NCI-H748 (cell line): ENCODE measurements around the gene NFS1.
"Not testable (repeated sequence)": the region's sequence is repeated elsewhere in the genome, so short reads cannot be mapped to it uniquely, and the experiment has no call there.

Experiments
- DNase-seq: peaks from one replicate; lab custom pipeline; 2025; ENCODE audit not compliant: unreplicated experiment; lab: John Stamatoyannopoulos, UW

NFS1 gene

DNA sequence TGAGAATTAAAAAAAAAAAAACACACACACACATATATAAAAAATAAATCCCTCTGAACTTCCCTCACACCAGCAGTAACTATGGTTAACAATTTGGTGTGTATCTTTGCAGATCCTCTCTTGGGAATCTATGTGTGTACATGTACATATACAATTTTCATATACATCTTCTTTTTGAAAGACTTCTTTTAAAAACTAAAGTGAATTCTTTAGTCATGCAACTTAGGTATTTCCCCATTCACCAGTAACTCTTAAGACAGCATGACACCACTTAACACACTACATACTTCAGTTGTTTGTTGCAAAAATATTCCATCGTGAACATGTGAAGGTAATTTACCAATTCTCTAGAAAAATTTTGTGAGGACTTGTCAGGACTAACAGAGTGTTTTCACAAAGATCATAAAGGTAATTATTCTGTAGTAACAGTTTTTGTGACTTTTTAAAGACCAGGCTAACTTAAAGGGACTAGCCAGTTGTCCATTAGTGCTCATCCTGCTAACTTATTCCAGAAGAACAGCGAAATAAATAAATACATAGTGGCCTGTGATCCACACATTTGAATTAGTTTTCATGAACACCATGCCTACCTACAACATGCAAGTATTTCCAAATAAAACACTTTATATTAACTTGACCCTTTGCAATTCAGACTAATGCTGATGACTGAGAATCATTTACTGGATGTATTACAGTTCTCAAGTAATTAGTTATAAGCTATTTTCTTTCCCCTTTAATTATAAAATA, 30.9 kb upstream of the NFS1 start:
- DNase-seq, result no peak

DNA sequence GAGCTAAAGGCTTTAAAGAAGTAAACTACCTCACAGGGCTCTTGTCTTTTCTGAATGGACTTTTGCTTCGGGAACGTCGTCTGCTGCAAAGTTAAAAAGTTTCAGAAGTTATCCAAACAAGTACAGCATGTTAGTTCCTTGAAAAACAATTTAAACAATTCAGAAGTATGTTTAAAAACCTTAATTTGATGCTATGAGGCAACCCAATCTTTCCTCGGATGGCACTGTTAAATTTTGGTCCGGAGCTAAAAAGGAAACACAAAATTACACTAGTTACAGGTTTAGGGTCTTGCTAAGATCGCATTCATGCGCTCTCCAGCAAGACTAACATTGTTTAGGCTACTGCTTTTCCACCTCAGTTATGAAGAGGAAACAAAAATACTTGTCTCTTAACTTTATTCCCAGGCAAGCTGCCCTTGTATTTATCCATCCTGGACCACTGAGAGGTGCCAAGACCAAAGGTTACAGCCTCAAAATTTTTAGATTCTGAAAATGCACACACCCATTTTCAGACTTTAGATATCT, 30.2 kb upstream of the NFS1 start:
- DNase-seq, result no peak

DNA sequence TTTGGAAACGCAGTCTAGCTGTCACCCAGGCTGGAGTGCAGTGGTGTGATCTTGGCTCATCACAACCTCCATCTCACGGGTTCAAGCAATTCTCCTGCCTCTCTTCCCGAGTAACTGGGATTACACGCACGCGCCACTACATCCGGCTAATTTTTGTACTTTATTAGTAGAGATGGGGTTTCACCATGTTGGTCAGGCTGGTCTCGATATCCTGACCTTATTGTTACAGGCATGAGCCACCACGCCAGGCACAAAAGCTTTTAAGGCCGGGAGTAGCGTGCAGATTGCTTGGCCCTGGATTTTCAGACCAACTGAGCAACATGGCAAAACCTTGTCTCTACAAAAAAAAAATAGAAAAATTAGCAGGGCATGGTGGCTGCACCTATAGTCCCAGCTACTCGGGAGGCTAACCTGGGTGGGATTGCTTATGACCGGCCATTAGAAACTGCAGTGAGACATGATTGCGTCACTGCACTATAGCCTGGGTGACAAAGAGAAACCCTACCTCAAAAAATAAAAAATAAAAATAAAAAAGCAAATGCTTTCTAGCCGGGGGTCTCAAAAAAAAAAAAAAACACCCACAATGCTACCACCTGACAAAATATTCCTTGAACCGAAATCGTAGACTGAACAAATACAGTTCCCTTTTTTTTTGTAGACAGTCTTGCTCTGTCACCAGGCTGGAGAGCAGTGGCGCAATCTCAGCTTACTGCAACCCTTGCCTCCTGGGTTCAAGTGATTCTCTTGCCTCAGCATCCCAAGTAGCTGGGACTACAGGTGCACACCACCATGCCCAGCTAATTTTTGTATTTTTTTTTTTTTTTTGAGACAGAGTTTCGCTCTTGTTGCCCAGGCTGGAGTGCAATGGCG, 27.9 kb upstream of the NFS1 start:
- DNase-seq, result no peak

DNA sequence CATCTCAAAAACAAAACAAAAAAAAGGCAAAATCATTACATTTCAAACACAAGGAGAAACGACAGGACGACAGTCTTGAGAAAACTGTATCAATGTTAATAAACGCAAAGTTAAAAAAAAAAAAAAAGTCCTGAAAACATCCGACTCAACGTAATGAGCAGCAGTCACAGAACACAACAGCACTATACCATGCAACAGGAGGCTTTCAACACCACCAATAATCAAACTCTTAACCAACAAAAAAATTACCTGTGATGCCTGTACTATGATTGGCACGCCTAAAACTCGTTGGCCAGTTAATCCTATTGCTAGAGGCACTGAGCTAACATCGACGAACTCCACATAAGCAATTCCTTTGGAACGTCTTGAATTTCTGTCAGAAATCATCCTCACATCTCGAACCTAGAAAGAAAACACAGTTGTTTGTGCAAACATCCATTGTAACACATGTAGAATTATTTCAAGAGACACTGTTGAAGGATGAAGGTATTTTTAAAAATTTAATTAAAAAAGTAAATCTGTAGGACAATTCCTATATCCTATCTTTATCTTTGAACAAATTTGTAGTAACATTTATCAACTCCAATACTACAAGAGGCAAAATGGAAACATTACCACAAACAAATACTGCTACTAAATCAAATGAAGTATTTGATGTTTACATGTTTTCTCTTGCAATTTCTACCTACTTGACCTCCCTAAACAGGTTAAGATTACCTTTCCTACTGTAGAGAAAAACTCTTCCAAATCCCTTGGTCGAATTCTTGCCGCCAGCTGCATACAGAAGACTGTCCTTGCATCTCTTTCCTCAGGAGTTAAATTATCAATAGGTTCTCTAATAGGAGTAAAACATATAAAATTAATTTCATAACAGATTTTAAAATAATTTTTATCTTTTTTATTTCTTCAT, 25.4 kb upstream of the NFS1 start:
- DNase-seq, result no peak

DNA sequence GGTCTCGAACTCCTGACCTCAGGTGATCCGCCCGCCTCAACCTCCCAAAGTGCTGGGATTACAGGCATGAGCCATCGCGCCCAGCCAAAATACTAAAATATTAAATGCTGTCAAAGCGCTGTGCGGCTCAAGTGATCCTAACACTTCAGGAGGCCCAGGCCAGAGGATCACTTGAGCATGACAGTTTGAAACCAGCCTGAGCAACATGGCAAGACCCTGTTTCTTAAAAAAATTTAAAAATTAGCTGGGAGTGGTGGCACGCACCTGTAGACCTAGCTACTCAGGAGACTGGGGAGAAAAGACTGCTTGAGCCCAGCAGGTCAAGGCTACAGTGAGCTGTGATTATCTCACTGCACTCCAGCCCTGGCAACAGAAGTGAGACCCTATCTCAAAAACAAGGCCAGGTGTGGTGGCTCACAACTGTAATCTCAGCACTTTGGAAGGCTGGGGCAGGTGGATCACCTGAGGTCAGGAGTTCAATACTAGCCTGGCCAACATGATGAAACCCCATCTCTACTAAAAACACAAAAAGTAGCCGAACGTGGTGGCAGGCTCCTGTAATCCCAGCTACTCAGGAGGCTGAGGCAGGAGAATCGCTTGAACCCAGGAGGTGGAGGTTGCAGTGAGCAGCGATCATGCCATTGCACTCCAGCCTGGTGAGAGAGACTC, 24.6 kb upstream of the NFS1 start:
- DNase-seq, result not testable (repeated sequence)

DNA sequence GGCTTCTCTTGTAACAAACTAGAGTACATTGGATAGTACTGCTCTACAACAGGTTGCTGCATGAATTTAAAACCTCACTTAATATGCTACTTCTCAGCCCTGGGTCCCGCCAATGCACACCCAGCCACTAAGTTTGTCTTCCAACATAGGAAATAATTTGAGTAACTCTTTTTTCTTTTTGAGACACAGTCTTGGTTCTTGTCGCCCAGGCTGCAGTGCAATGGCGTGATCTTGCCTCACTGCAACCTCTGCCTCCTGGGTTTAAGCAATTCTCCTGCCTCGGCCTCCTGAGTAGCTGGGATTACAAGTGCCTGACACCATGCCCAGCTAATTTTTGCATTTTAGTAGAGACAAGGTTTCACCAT, 24.1 kb upstream of the NFS1 start:
- DNase-seq, result not testable (repeated sequence)

DNA sequence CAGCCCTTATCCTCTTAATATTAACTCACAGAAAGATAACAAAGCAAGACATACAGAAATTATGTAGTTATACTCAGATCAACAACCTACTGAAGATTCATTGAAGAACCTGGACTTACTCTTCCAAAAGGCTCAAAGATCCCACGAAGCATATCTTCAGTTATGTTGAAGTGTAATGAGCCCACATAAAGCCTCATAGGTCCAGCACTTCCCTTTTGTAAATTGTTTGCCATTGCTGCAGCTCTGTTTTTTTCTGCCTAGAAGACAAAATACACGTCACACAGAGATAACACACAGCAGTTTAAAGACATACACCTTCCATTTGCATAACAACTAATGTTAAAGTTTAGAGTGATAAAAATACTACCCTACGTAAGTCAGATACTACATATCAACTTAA, 22.5 kb upstream of the NFS1 start:
- no peak for DNase-seq

DNA sequence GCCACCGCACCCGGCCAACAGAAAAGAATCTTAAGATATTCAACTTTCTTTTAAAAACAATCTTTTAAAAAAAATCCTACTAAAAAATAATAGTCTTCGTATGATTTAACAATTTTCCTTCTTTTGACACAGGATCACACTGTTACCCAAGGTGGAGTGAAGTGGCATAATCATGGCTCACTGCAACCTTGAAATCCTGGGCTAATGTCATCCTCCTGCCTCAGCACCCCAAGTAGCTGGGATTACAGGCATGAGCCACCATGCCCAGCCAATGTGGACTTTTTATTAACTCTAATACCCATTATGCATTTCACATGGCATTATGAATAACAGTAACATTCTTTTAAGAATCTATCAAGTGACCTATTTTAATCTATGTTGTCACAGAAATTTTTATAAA, 22.1 kb upstream of the NFS1 start:
- no peak for DNase-seq

DNA sequence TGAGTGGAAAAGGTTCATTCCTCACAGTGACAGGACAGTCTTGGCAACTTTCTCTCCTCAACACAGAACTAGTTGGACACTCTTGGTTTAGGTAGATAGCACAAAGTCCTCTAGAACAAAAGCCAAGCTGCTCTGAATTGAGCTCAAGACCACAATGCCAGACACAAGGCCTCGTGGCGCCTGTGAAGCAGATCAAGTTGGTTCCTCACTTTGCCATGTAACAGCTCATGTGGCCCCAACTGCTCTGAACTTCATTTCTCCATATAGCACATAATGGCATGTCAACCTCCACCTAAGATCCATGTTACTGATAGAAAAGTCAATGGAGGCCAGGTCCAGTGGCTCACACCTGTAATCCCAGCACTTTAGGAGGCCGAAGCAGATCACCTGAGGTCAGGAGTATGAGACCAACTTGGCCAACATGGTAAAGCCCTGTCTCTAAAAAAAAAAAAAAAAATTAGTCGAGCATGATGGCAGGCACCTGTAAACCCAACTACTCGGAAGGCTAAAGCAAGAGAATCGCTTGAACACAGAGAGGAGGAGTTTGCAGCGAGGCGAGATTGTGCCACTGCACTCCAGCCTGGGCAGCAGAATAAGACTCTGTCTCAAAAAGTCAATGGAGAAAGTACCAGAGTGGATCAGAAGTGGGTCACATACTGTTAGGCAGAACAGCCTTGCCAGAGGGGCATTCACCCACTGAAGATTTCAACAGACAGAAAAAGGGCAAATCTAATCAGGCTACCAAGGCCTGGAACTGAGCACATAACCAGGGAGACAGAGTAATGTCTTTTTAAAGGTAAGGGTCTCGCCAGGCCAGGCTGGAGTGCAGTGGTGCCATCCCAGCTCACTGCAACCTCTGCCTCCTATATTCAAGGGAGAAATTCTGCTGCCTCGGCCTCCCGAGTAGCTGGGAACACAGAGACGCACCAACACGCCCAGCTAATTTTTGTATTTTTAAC, 21.3 kb upstream of the NFS1 start:
- no peak for DNase-seq

DNA sequence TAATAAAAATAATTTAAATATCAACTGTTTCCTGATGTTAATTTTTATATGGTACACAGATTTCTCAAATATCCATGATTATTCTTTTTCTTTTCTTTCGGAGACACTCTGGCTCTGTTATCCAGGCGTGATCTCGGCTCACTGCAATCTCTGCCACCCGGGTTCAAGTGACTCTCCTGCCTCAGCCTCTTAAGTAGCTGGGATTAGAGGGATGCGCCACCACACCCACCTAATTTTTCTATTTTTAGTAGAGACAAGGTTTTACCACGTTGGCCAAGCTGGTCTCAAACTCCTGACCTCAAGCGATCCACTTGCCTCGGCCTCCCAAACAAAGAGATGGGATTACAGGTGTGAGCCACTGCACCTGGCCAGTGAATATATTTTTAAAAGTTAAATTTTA, 20.6 kb upstream of the NFS1 start:
- no peak for DNase-seq

DNA sequence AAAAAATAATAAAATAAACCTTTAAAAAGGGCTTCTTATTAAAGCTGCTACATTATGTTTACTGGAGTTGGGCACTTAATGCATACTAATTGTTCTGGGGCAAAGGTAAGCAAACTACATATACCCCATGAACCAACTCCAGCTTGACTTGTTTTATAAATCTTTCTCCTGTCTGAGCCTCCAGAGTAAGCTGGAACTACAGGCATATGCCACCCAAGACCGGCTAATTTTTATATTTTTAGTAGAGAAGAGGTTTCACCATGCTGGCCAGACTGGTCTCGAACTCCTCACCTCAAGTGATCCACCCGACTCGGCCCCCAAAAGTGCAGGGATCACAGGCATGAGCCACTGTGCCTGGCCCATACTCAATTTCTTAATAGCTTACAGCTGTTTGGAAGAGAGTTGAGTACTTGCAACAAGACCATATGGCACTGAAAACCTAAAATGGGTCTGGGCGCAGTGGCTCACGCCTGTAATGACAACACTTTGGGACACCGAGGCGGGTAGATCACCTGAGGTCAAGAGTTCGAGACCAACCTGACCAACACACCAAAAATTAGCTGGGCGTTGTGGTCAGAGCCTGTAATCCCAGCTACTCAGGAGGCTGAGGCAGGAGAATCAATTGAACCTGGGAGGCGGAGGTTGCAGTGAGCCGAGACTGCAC, 20.0 kb upstream of the NFS1 start:
- DNase-seq, result no peak

DNA sequence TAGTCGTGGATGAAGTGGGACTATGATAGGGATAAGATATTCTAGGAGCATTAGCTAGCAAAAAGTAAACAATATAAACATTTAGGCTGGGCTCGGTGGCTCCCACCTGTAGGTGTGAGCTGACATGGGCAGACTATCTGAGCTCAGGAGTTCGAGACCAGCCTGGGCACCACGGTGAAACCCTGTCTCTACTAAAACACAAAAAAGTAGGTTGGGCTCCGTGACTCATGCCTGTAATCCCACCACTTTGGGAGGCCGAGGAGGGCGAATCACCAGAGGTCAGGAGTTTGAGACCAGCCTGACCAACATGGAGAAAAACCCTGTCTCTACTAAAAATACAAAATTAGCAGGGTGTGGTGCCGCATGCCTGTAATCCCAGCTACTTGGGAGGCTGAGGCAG, 19.2 kb upstream of the NFS1 start:
- not testable (repeated sequence) for DNase-seq

DNA sequence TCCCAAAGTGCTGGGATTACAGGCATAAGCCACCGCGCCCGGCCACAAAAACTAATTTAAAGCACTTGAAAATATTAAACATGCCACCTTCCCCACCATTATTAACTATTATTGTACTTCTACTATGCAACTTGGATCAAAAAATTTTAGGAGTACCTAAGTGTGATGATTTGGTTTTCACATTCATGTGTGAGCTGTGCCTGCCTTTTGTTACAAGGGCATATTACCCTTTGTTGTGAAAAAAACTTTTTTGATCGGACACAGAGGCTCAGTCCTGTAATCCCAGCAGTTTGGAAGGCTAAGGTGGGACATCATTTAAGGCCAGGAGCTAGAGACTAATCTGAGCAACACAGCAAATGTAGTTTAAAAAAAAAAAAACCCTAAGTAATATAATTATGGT, 17.2 kb upstream of the NFS1 start:
- DNase-seq, result no peak

DNA sequence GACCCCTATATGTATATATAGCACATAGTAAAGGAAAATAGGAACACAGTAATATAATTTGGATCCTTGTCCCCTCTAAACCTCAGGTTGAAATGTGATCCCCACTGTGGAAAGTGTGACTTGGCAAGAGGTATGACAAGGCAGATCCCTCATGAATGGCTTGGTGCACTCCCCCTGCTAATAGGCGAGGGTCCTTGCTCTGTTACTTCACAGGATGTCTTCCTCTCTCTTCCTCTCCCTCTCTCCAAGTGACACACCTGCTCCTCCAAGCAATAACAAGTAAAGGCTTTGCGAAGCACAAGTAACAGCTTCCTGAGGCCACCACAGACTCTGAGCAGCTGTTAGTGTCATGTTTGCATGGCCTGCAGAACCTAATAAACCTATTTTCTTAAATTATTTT, 16.5 kb upstream of the NFS1 start:
- DNase-seq, result no peak

DNA sequence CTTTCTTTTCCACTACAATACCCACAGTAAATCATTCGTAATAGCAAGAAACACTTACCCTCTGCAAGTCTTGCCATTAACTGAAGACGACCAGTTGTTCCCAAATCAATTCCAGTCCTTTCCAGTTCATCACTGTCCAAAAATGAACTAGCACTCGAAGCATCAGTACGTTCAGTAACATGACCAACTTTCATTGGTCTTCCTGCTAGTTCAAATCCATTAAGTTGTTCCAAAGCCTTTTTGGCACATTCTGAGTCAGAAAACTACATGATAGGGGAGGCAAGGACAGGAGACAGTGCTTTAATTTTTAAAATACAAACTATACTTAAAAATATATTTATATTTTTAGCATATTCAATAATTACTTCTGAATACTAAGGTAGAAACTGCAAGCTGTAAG, 15.0 kb upstream of the NFS1 start:
- DNase-seq, result no peak

DNA sequence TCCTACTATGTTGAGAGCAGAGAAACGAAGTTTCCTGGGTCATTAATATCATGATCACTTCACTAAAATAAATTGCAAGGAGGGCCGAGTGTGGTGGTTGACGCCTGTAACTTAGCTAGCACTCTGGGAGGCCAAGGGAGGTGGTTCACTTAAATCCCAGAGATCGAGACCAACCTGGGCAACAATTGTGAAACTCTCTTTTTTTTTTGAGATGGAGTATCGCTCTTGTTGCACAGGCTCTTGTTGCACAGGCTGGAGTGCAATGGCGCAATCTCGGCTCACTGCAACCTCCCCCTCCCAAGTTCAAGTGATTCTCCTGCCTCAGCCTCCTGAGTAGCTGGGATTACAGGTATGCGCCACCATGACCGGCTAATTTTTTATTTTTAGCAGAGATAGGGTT, 14.0 kb upstream of the NFS1 start:
- DNase-seq, result not testable (repeated sequence)

DNA sequence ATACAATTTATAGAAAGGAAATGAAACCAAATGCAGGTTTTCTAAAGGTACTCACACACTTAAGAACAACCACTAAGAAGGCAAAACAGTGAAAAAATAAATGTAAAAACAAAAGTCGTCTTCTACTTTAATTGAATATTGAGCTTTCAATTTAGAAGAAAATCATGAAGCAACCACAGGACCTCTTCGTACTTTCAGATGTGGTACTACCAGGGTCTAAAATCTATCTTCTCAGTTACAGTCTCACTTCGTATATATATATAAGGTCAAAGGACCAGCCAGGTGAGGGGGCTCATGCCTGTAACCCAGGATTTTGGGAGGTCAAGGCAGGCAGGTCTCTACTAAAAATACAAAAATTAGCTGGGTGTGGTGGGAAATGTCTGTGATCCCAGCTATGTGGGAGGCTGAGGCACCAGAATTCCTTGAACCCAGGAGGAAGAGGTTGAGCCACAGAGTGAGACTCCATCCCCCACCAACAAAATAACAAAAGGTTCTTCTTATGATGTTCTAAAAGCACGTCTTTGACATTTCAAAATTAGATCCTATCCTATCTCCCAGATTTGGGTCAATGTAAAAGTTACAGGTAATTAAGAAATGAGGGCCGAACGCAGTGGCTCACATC, 12.5 kb upstream of the NFS1 start:
- DNase-seq, result no peak

DNA sequence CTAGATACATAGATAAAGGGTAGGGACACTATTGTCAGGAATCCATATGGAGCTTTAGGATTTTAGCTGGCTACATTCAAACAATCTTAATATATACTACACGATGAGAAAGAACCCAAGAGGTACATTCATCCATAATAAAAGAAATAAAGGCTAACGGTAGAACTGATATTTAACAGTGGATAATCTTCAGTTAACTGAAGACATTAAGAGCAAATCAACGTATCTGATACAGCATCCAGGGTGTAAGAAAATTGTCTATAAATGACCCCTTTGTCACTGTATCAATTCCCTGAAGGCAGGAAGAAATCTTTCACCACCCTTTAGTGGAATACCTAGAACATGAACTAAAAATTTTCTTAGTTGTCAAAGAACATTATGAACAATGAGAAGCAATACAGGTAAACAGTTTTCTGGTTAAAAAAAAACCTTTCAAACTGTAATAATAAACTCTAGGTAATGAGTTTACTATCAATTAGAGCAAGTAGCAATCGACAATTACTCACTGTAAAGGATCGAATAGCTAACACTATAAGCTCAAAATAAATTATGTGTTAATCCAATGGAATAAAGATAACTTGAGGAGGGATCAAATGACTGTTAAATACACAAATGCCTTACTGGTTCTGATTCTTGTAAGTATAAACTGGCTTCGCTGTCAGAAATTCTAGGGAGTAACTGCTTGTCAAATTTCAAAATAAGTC, 11.9 kb upstream of the NFS1 start:
- DNase-seq, result no peak
